ENCODE results near the gene STT3B. TPM values are rescaled to one million over a fixed set of nuclear protein-coding genes. Genes with fewer than 3 reads are reported as not detected.
A peak's percentile ranks its signal among the peaks of the same experiment; 100 is the strongest.

STT3B gene
- total RNA-seq, 1 donor from 2014 or later, result 80.7 TPM

- no peak for DNase-seq (ENCODE audit: low spot score)
Measured at GRCh38 chr3:31516757-31517156, 16.0 kb upstream of the STT3B start.

- no peak for DNase-seq (ENCODE audit: low spot score)
Measured at GRCh38 chr3:31521468-31521867, 11.3 kb upstream of the STT3B start.

DNA sequence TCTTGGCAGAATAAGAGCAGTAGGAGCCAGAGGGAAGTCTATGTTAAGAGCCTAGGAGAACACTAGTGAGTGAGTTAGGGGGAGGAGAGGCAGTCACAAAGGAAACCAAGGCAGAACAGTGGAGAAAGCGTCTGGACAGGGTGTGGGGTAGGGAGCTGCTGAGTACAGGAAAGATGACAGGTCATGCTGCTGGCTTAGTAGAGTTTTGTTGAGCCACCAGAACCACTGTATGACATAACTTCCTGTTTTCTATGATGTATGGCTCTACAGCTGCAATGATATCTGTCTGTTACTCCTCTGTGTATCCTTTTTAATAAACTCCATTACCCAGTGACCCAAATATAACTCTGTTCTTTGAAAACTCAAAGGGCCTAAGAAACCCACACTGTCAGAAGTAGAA lies 10.6 kb upstream of the STT3B start:
- no peak for DNase-seq (ENCODE audit: low spot score)

DNA sequence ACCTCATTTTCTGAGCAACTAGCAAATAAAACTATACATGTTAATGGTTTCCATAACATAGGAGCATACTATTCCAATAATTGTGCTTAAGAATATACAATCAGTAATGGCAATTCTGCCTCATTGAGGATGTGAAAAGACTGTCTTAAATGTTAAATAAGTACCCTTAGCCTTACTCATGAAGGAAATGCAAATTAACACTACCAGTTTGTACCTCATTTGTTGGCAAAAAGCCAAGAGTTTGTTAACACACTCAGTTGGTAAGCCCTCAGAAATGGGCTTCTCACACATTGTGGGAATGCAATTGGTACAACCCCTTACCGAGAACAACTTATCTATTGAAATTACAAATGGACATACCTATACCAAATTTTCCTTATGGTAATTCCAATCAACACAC lies 9.2 kb upstream of the STT3B start:
- DNase-seq (ENCODE audit: low spot score), result no peak

- DNase-seq (ENCODE audit: low spot score), result no peak
Measured at GRCh38 chr3:31525532-31525931, 7.2 kb upstream of the STT3B start.

DNA sequence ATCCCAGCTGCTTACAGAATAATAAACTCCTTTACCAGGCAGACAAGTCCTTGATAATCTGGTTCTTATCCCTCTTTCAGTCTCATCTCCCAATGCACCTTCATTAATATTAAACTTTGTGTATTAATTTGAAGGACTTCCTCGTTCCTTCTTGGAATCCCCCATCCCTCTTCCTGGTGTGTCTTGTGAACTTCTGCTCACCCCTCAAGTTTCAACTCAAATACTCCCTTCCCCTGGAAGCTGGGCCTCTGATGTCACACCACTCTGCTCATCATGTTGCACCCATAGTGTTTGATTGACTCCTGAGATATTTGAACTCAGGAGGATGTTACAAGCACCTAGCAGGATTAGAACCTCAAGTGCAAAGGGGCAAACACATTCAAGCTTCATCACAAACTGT lies 3.3 kb upstream of the STT3B start:
- no peak for DNase-seq (ENCODE audit: low spot score)

DNA sequence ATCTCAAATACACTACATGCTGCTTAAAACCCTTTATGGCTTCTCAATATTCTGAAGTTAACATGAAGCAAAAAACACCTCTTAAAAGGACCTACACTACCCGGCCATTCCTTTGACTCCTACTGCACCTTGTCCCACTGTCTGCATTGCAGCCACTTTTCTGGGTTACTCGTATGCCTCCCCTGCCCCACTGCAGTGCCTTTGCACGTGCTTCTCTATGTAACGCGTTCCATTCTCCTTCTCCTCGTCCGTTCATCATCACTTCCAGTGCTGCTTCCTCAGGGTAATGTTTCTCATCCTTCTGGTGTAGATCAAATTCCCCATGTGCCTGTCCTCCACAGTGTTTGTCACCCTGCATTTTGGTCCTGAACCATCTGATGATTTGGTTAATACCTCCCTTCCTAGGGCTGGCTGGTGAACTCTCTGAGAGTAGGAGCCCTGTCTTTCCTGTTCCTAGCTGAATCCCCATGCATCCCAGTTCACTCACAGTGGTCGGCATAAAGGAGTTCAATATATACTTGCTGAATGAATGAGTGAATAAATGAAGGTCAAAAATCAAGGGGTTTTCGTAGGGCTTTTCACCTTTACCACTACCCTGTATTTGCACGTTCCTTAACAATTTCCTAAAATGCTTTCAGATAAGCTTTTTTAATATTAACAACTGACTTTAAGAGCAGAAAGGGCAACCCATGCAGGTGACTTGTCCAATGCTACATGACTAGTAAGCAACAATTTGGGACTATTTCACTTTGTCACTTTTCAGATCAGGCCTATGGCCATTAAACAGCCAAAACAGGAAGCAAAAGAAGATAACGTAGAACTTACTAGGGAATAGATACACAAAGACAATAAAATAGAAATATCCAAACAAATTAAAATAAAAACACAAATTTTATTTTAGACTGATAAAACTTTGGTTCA lies 2.4 kb upstream of the STT3B start:
- DNase-seq (ENCODE audit: low spot score), result no peak

- no peak for DNase-seq (ENCODE audit: low spot score)
Measured at GRCh38 chr3:31530960-31531335, 1.8 kb upstream of the STT3B start.

DNA sequence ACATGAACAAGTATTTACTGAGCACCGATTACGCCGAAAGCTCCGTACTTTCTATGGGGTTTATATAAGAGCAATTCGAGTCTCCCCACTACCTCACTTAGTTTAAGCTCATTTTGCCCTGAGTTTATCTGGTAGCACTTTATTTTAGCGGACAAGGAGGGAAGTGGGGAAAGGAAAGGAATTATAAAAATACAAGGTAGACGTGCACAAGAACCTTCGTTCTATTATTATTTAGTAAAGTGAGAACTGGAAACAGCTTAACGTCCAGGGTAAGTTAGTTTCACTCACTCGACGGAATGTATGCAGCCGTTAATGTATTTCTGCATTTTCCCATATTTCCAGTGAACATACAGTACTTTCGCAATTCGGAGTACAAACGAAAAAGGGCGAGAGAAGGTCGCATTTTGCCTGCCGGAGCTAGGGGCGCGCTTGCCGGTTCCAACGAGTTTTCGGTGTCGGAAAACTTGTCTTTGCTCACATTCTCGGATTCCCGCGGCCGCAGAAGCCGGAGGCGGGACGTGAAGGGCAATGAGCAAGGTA lies 1.2 kb upstream of the STT3B start:
- DNase-seq (ENCODE audit: low spot score), result no peak

DNA sequence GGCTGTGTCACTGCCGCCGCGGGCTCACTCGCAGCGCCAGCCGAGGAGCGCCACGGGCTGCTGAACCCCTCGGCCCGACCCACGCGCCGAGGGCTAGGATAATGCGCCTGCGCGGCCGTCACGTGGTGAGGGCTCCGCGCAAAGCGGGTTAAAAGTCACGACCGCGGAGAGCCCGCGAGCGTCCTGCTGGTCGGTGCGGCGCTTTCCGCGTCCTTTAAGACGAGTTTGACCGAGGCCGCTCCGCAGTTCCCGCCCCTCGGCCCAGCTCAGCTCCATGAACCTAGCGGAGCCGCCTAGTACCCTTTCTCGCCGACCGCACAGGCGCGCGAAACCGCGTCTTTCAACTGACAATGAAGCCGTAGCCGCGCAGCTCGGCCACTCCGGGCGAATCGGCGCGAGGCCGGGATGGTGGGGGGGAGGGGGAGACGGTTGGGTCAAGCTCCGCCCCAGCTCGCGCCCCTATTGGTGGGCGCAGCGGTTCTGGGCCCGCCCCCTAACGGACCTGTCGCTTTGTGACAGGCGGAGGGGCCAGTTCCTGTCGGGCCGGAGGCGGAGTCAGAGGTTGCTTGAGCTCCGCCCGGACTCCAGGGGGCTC lies 636 bp upstream of the STT3B start:
- DNase-seq (ENCODE audit: low spot score), result peak; percentile 100

DNA sequence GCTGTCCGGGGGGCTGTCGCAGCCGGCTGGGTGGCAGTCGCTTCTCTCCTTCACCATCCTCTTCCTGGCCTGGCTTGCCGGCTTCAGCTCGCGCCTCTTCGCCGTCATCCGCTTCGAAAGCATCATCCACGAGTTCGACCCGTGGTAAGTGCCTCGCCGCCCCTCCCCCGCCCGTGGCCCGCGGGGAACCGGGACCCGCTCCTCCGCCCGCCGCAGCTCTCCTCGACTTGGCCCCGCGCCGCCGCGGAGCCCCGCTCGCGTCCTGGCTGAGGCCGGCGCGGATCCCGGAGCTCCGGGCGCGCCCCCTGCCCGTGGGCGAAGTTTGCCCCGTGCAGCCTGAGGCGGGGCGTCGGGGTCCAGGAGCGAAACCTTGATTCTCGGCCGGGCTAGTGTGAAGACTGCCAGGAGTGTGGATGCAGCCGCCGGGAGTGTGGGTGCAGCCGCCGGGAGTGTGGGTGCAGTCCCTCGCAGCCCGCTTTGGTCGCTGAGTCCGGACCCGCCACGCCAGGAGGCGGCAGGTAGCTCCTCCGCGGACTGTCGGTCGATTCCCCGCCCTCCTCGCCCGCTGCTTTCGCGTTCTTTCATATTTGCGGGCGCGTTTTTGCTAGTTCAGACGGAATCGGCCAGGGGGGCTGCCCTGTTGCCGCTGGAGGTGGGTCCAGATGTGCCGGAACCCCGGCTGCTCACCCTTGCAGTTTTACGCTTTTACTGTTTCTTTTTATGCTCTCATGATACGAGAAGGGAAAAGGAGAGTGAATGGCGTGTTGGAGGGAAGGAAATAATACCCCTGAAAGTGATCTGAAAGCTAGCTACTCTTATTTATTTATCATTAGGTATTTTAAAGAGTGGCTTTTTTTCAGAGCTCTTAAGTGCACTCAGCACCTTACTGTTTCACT lies 692 bp downstream of the STT3B start:
- no peak for DNase-seq (ENCODE audit: low spot score)

GRCh38 chr3:31534065-31534425 lies 1.3 kb downstream of the STT3B start:
- no peak for DNase-seq (ENCODE audit: low spot score)

DNA sequence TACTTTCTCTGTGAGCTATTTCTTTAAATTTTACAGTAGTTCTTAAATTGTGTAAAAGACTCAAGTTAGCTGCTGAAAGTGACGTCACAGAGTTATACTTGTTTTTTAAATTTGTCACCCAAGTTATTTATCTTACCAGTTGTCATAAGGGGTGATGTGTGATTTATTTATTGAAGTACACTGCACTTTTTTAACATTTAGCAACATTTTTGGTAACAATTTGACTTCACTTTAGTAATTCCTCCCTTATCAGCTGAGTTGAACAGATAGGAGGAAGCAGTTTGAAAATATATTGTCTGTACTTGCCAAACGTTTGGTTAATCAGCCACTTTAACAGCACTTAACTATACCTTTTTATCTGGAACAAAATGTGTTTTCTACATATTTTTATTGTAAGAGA lies 3.8 kb downstream of the STT3B start:
- no peak for DNase-seq (ENCODE audit: low spot score)

- DNase-seq (ENCODE audit: low spot score), result no peak
Measured at GRCh38 chr3:31538801-31539200, 6.1 kb downstream of the STT3B start.

GRCh38 chr3:31539275-31539674 lies 6.5 kb downstream of the STT3B start:
- no peak for DNase-seq (ENCODE audit: low spot score)

GRCh38 chr3:31541089-31541488 lies 8.4 kb downstream of the STT3B start:
- no peak for DNase-seq (ENCODE audit: low spot score)

- no peak for DNase-seq (ENCODE audit: low spot score)
Measured at GRCh38 chr3:31542246-31542645, 9.5 kb downstream of the STT3B start.

DNA sequence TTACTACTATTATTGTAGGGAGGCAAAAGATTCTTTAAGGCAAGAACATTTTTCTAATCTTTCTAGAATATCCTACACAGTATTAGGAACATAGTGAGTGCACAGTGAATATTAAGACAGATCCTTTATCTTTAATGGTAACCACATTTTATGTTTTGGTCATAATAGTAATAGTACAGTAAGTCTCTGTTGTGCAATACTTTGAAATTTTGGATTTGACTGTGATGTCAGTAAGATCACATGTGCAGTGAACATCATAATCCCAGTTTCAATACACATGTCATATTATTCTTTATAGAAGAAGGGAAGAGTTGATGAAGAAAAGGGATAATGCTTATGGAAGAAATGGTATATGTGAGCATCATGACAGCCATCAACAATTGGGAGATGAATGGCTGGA lies 10.7 kb downstream of the STT3B start:
- DNase-seq (ENCODE audit: low spot score), result no peak

- DNase-seq (ENCODE audit: low spot score), result no peak
Measured at GRCh38 chr3:31544634-31545033, 11.9 kb downstream of the STT3B start.

DNA sequence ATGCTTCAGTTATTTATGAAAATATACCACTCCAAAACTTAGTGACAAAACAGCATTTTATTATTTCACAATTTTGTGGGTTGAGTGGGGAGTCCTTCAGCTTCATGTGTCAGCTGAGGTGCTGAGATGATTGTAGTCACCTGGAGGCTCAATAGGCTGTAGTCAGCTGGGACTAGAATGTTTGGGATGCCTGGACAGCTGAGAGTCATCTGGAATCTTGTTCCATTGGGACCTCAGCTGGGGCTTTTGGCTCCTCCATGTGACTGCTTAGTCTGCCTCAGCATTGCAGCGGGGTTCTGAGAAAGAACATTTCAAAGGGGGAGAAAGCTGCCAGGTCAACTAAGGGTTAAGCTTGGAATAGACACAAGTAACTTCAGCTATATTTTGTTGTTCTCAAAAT lies 13.4 kb downstream of the STT3B start:
- no peak for DNase-seq (ENCODE audit: low spot score)

DNA sequence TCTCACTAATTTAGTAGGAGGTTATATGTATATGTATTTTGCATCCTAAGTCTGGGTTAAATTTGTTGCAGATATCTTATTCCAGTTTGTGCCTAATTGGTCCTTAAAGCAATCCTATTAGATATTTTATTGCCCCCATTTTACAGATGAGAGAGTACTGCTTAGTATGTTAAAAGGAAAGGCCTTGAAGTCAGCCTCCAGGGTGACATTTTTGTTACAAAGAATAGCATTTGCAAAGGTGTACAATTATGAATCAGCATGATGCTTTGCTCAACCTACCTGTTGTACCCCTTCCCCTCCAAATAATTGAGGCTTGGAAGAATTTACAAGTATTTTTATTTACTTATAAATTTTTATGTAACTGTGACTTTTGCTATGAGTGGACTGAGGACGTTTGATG lies 14.0 kb downstream of the STT3B start:
- DNase-seq (ENCODE audit: low spot score), result no peak

Data from mesenteric fat pad (tissue), 1 donor.